HepG2 (cell line): ENCODE measurements around the gene CD4. TPM values are rescaled to one million over a fixed set of nuclear protein-coding genes. Genes with fewer than 3 reads are reported as not detected.
A peak's percentile ranks its signal among the peaks of the same experiment; 100 is the strongest.

Source experiments
- ARNT ChIP-seq: fragments of 450-650 bp; IDR thresholded peaks from 2 replicates; pipeline ENCODE4 v1.6.1; 2017
- CENPT ChIP-seq: sonication (generic); formaldehyde crosslinking; IDR thresholded peaks from 2 replicates; pipeline ENCODE4 v1.8.0; 2022; ENCODE audit warnings: low read depth, mild to moderate bottlenecking, moderate library complexity, missing genetic modification reagents
- CREM ChIP-seq, 2 experiments: sonication (generic) in 1 of 2; formaldehyde crosslinking in 1 of 2; IDR thresholded peaks; 2 replicates each; pipeline versions ENCODE4 v1.4.0 to v1.6.1; 2016 to 2020; ENCODE audit warnings: antibody characterized with exemption in 1 of 2, mild to moderate bottlenecking in 1 of 2, missing genetic modification reagents in 1 of 2
- HMG20A ChIP-seq: IDR thresholded peaks from 2 replicates; pipeline ENCODE4 v1.6.1; 2016; ENCODE audit warnings: borderline replicate concordance
- LRRFIP1 ChIP-seq: sonication (generic); formaldehyde crosslinking; conservative IDR thresholded peaks from 2 replicates; pipeline ENCODE4 v1.4.0; 2020; ENCODE audit warnings: missing genetic modification reagents
- NCOA2 ChIP-seq: sonication (generic); formaldehyde crosslinking; IDR thresholded peaks from 2 replicates; pipeline ENCODE4 v1.8.0; 2022; ENCODE audit warnings: inconsistent platforms
- NFYB ChIP-seq: sonication (generic); formaldehyde crosslinking; IDR thresholded peaks from 2 replicates; pipeline ENCODE4 v1.4.0; 2020; ENCODE audit warnings: missing genetic modification reagents
- PITX1 ChIP-seq: sonication (generic); formaldehyde crosslinking; IDR thresholded peaks from 2 replicates; pipeline ENCODE4 v1.5.1; 2020; ENCODE audit warnings: mild to moderate bottlenecking, missing genetic modification reagents
- TOPORS ChIP-seq: sonication (generic); formaldehyde crosslinking; IDR thresholded peaks from 2 replicates; pipeline ENCODE4 v1.8.0; 2023; ENCODE audit warnings: mild to moderate bottlenecking, missing genetic modification reagents
- YY1 ChIP-seq: IDR thresholded peaks from 2 replicates; pipeline ENCODE4 v1.6.1; 2011; ENCODE audit warnings: low read length, low read depth, moderate library complexity, mild to moderate bottlenecking; ENCODE audit not compliant: insufficient read depth, insufficient replicate concordance
- ZFP36L1 ChIP-seq: sonication (generic); formaldehyde crosslinking; IDR thresholded peaks from 2 replicates; pipeline ENCODE4 v1.8.0; 2022; ENCODE audit warnings: mild to moderate bottlenecking, missing genetic modification reagents, moderate library complexity
- ZFP62 ChIP-seq: sonication (generic); formaldehyde crosslinking; IDR thresholded peaks from 2 replicates; pipeline ENCODE4 v1.4.0; 2020; ENCODE audit warnings: missing genetic modification reagents
- ZNF142 ChIP-seq: sonication (generic); formaldehyde crosslinking; IDR thresholded peaks from 2 replicates; pipeline ENCODE4 v1.4.0; 2020; ENCODE audit warnings: missing genetic modification reagents
- ZNF317 ChIP-seq: sonication (generic); formaldehyde crosslinking; IDR thresholded peaks from 2 replicates; pipeline ENCODE4 v1.5.0; 2020; ENCODE audit warnings: mild to moderate bottlenecking, missing genetic modification reagents
- ZNF451 ChIP-seq: sonication (generic); formaldehyde crosslinking; IDR thresholded peaks from 2 replicates; pipeline ENCODE4 v1.5.0; 2020; ENCODE audit warnings: mild to moderate bottlenecking, missing genetic modification reagents
- ZNF672 ChIP-seq: sonication (generic); formaldehyde crosslinking; IDR thresholded peaks from 2 replicates; pipeline ENCODE4 v1.8.1; 2022; ENCODE audit warnings: missing genetic modification reagents
- ZNF678 ChIP-seq: sonication (generic); formaldehyde crosslinking; IDR thresholded peaks from 2 replicates; pipeline ENCODE4 v1.4.0; 2020; ENCODE audit warnings: mild to moderate bottlenecking, missing genetic modification reagents
- ZNF724P ChIP-seq: sonication (generic); formaldehyde crosslinking; IDR thresholded peaks from 2 replicates; pipeline ENCODE4 v1.8.0; 2022; ENCODE audit warnings: missing genetic modification reagents, borderline replicate concordance
- polyA plus RNA-seq, 8 experiments: library from polyadenylated mRNA; depleted of rRNA in 3 of 8; stranded (reverse) in 7 of 8; unstranded in 1 of 8; fragments of >200 nt; fragmentation: Illumina TruSeq in 4 of 8; extraction: Trizol in 4 of 8; gene quantifications; 2 replicates each; pipeline versions ENCODE4 v1.2.1 to v1.2.3, GENCODE V29; 2011 to 2016; ENCODE audit warnings: low read depth in 4 of 8, missing spikeins in 1 of 8, mixed read lengths in 1 of 8; ENCODE audit not compliant: insufficient read depth in 1 of 8
- total RNA-seq, 5 experiments: library from RNA; depleted of rRNA; stranded (reverse); fragments of >200 nt; fragmentation: Illumina TruSeq; extraction: Trizol; gene quantifications; 2 replicates each; pipeline ENCODE4 v1.2.3, GENCODE V29; 2016; ENCODE audit warnings: low read depth in 1 of 5
- TF ChIP-seq, protein P1 (sequence below): sonication (generic); formaldehyde crosslinking; IDR thresholded peaks from 2 replicates; pipeline ENCODE4 v1.4.0; 2020; ENCODE audit warnings: missing genetic modification reagents, borderline replicate concordance

Gene CD4
- total and polyA plus RNA-seq, 2 of the 13 experiments (the other 11 are each of a cell fraction or from before 2014, with no cell fraction given) = 0.07 to 0.95 TPM

DNA sequence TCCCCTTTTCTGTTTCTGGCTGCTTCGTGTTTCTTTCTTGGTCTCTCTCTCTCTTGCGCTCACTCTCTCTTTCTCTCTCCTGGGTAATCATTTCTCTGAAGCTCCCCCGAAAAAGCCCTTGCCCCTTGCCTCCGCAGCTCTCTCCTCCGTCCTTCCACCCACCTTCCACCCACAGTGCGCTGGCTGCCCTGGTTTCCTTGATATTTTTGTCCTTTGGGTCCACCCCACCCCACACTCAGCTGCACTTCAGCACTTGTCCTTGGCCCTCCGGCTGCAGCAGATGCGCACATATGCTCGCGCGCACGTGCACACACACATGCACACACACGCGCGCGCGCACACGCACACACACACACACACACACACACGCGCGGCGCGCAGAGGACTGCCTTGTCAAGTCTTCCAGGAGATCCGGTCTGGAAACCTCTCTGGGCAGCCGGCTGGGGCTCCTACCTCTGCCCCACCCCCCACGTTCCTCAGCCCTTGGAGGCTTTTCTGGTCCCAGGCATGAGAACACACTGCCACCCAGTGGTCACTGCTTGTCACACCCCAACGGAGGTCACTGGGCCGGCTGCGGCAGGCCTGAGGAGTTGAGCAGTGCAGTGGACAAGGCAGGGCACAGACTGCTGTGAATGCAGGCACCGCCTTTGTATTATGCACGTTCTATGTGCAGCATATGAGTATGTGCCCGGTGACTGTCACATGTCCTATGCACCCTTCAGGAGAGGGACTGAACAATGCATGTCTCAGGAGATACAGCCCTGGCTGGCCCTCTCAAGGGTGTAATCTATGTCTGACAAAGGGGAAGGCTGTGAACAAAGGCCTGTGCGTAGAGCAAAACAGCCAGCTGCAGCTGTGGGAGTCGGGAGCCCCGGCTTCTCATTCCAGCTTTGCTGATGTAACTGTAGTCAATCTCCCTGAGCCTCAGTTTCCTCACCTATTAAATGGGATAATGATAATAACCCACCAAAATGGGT is 10.5 kb upstream of the CD4 start (continued):
- TF ChIP-seq ZNF142 (no peak), ZNF724P (CRISPR knock-in tag) (peak; percentile 86; the same call in 1 of the 2 replicates), ZNF678 (no peak), ARNT (no peak), ZNF317 (CRISPR knock-in tag) (peak; percentile 44; the same call in 1 of the 2 replicates), PITX1 (CRISPR knock-in tag) (peak; percentile 84; the same call in 1 of the 2 replicates), YY1 (peak; percentile 58), NCOA2 (peak; percentile 50), ZNF672 (CRISPR knock-in tag) (peak; percentile 74; the same call in 1 of the 2 replicates), ZFP36L1 (peak; percentile 45; the same call in 1 of the 2 replicates), ZNF451 (CRISPR knock-in tag) (0 out of 2 replicates have a peak, but pooled peaks have one; percentile 59), CENPT (CRISPR knock-in tag) (peak; percentile 68; the same call in 1 of the 2 replicates), LRRFIP1 (no peak), ZFP62 (no peak), NFYB (CRISPR knock-in tag) (no peak), HMG20A (CRISPR knock-in tag) (no peak; the same call in 1 of the 2 replicates), CREM (IDR thresholded peaks at IDR 0.05) (peak; percentile 11; the same call in 1 of the 2 replicates), CREM (CRISPR knock-in tag; IDR thresholded peaks at IDR 0.05) (no peak), TOPORS (CRISPR knock-in tag) (no peak)
- TF ChIP-seq, protein P1, sequence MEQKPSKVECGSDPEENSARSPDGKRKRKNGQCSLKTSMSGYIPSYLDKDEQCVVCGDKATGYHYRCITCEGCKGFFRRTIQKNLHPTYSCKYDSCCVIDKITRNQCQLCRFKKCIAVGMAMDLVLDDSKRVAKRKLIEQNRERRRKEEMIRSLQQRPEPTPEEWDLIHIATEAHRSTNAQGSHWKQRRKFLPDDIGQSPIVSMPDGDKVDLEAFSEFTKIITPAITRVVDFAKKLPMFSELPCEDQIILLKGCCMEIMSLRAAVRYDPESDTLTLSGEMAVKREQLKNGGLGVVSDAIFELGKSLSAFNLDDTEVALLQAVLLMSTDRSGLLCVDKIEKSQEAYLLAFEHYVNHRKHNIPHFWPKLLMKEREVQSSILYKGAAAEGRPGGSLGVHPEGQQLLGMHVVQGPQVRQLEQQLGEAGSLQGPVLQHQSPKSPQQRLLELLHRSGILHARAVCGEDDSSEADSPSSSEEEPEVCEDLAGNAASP (CRISPR knock-in tag) = peak; percentile 68; the same call in 1 of the 2 replicates
